ENCODE data around the gene ATP8A2.

DNA sequence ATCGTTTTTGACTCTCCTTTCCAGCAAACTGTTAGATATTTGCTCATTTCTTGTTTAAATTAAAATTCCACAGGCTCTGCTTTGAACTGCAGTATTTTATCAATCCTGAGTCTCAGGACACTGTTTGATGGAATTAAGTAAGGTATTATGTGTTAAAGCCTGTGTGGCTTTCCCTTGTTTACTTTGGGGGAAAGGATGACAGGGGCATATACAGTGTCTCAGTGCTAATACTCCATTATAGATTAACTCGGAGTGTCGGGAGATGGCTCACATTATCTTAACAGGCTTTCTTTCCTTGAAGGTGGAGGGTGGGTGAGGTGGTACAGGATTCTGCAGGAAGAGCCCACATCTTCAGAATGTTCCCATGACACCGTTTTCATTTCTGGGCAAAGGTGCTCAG lies 595.4 kb downstream of the ATP8A2 start:
- TF ChIP-seq POLR2AphosphoS5 (IDR thresholded peaks at IDR 0.05) (no peak), EP300 (IDR thresholded peaks at IDR 0.05) (no peak)
- TF ChIP-seq, protein P1, sequence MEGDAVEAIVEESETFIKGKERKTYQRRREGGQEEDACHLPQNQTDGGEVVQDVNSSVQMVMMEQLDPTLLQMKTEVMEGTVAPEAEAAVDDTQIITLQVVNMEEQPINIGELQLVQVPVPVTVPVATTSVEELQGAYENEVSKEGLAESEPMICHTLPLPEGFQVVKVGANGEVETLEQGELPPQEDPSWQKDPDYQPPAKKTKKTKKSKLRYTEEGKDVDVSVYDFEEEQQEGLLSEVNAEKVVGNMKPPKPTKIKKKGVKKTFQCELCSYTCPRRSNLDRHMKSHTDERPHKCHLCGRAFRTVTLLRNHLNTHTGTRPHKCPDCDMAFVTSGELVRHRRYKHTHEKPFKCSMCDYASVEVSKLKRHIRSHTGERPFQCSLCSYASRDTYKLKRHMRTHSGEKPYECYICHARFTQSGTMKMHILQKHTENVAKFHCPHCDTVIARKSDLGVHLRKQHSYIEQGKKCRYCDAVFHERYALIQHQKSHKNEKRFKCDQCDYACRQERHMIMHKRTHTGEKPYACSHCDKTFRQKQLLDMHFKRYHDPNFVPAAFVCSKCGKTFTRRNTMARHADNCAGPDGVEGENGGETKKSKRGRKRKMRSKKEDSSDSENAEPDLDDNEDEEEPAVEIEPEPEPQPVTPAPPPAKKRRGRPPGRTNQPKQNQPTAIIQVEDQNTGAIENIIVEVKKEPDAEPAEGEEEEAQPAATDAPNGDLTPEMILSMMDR (IDR thresholded peaks at IDR 0.05) = no peak

Measured in upper lobe of left lung (tissue), 4 donors.